Right ventricle myocardium inferior (tissue), 1 donor: ENCODE measurements around the gene MUC20. TPM values are rescaled to one million over a fixed set of nuclear protein-coding genes. Genes with fewer than 3 reads are reported as not detected.
"Not testable (repeated sequence)": the region's sequence is repeated elsewhere in the genome, so short reads cannot be mapped to it uniquely, and the experiment has no call there.

Experiments
- ATAC-seq: fragments of 200-7000 bp; cut with Tn5 transposase; one replicate; pipeline ENCODE4 v1.9.1; 2020; ENCODE audit warnings: mild to moderate bottlenecking, moderate library complexity
- DNase-seq: peaks from one replicate; pipeline ENCODE4 v3.0.0; 2021; ENCODE audit errors: missing footprints
- intact Hi-C: fragments of 100-400 bp; cut with DNase I; formaldehyde crosslinking; loops from one replicate; pipeline ENCODE4 v1.11.0; 2022
- total RNA-seq: library from RNA; stranded (reverse); fragmentation: NEBNext Ultra II Directional; extraction: Animal tissue kit (Norgen Biotek cat#: 25700); gene quantifications from one replicate; pipeline ENCODE4 v1.2.1, GENCODE V29; 2021
- donor health status: DM: no; HTN: yes; CAD: no; lungs with severe emphysema.

The MUC20 gene
- total RNA-seq, 1 donor from 2014 or later = 4.6 TPM

DNA sequence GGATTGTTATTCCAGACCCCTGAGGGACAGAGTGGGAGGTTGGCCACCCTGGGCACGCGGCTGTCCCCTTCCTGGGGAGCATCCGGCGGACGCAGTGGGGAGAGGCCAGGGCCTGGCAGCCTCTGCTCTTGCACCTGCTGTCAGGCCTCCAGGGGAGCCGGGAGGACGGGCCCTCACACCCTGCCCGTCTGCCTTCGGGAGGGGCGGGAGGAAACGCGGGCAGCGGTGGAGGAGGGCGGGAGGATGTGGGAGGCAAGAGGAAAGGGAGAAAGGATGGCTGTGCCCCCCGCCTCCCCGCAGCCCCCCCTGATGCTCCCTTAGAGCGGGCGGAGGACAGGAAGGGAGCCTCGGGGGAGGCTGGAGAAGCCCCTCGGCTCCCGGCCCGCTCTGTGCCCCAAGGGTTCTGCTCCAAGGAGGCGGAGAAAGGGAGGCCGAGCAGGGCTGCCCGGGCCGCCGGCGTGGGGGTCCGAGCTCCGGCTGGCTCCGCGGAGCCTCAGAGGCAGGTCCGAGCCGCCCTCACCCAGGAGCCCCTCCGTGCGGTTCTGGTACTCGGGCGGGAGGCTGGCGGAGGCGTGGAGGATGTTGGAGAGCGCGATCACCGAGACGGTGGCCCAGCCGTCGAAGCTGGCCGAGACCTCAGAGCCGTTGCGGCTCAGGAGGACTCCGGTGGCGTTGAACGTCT is 40.9 kb downstream of the MUC20 start:
- ATAC-seq (no peak), DNase-seq (no peak)
- intact Hi-C loops = no loop called here

DNA sequence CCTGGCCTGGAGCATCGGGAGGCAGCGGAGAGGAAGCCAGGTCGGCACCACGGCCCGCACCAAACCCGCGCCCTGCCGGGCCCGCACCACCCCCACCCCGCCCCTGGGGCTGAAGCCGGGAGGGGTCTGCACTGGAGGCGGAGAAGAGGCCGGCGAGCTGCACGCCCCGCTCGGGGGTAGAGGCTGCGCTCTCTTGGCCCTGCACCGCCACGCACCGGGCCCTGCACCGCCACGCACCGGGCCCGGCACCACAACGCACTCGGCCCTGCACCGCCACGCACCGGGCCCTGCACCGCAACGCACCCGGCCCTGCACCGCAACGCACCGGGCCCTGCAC is 41.4 kb downstream of the MUC20 start:
- ATAC-seq (no peak), DNase-seq (no peak)
- intact Hi-C loops = no loop called here

DNA sequence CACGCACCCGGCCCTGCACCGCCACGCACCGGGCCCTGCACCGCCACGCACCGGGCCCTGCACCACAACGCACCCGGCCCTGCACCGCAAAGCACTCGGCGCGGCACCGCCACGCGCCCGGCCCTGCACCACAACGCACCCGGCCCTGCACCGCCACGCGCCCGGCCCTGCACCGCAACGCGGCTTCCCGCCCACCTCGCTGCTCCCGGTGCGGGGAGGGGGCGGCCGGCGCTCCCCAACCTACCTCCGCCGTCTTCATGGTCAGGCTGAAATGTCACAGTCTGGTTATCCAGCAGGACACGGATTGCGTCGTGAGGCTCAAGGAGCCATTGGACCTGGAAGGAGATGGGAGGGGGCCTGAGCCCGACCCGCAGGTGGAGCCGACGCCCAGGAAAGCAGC is 41.8 kb downstream of the MUC20 start:
- intact Hi-C loops = no loop called here
- DNase-seq = no peak

DNA sequence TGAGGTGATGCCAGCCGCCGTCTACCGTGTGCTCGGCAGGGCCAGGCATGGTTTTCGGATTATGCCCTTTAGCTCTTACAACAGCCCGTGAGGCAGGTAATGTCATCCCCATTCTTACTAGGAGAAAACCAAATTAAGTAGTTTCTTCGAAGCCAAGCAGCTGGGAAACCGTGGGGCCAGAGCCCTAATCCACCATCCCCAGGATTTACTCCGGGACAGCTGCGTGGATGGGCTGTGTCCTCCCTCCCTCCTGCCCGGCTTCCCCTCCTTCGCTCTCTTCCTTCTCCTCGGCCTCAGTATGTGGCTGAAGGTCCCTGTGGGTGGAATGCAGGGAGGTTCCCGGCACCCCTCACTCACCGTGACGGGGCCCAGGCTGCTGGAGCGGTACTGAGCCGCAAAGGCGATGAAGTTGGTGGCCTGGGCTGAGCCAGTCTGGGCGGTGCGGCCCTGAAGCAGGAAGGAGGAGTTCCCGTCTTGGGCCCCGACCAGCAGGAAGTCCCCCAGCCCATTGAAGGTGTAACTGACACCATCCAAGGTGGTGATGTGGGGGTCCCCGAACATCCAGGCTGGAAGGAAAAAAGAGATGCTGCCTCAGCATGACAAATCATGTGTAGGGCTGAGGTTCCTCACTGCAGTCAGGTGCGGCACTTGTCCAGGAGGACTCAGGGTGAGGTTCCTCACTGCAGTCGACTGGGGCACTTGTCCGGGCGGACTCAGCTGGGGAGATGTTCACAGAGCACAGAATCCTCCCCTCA is 42.5 kb downstream of the MUC20 start:
- intact Hi-C loops = no loop called here
- DNase-seq (no peak), ATAC-seq (no peak)

More for the DNA sequence above, 41.8 kb downstream of the MUC20 start:
- no peak for ATAC-seq

DNA sequence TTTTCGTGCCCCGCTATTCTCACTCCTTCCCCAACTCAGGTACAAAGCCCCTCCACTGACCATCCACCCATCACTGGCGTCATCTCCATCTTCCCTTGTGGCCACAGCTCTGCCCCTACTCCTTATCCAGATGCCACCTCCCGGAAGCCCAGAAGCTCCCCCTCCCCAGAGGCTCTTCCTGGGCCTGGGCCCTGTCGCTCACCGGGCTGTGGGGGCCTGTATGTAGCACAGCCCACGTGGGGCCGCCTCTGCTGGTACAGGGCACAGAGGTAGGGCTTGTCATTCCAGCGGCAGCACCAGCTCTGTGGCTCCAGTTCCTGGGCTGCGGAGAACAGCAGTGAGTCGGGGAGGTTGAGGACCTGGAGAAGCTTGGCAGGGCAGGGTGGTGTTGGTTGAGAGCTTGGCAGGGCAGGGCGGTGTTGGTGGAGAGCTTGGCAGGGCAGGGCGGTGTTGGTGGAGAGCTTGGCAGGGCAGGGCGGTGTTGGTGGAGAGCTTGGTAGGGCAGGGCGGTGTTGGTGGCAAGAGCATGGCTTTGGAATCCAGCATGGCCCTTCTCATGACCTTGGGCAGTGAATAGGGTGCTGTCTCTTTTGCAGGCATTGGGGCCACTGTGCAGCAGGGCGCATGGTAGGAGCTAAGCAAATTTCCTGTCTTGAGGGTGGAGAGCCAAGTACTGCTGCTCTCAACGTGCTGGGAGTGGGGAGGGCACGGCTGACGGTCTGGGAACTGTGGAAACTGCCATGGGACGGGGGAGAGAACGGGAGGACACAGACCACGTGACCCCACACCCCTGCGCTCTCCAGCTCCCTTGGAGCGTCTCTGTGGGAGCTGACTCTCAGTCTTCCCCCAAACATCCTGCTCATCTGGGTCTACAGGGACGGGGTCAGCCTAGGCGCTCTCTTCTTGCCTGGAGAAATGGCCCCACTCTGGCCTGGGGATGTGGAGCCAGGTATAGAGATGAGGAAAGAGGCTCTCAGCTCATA is 43.4 kb downstream of the MUC20 start:
- DNase-seq = no peak
- intact Hi-C loops = no loop called here
- no peak for ATAC-seq

GRCh38 chr3:195764961-195765706 is 44.4 kb downstream of the MUC20 start:
- no peak for DNase-seq
- no peak for ATAC-seq
- intact Hi-C loops = no loop called here

- ATAC-seq (no peak), DNase-seq (no peak)
- intact Hi-C loops = no loop called here
Measured at GRCh38 chr3:195766671-195767070, 45.9 kb downstream of the MUC20 start.

DNA sequence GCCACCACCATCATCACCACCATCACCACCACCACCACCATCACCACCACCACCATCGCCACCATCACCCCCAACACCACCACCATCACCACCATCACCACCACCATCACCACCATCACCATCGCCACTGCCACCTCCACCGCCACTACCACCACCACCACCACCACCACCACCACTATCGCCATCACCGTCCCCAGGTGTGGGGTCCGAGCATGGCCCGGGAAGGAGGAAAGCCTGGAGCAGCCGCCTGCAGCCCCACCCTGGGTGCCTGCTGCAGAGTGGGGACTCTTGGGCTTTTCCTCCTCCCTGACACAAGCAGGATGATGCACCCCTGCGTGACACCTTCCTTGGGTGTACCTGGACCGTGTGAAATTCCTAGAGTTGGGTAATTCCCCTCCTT is 47.0 kb downstream of the MUC20 start:
- intact Hi-C loops = no loop called here
- DNase-seq (no peak), ATAC-seq (no peak)

DNA sequence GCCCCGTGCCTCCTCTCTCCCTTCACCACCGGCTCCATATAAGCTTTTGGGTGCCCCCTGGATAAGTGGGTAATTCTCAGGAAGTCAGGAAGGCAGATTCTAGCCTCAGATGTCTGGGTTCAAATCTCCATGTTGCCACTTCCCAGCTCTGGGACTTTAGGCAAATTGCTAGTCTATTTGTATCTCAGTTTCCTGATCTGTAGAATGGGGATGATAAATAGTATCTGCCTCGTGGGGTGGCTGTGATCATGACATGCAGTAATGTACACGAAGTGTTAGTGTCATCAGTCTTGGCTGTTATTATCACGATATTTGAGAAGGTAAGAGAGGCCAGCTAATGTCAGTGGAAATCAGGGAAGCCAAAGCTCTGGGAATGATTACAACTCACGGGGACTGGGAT is 47.6 kb downstream of the MUC20 start:
- intact Hi-C loops = no loop called here
- DNase-seq = no peak
- ATAC-seq = no peak

DNA sequence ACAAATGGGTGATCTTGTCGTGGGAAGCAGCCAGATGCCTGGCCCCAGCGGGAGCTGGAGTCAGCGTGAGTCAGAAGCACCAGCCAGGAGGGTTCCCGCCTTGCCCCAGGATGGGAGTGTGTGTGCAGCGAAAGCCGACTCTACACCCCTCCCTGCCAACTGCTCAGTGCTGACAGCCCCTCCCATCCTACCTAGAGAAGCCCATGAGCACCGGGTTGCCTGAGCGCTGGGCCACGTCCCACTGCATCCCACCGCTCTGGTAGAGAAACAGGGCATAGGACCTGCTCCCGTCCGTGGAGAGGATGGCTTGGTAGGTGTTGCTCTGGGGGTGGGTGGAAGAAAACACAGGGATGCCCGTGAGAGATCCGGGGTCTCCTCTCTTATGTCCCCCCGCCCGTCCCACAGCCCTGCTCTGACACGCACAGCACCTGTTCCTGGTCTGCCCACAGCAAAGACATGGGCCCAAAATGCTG is 48.1 kb downstream of the MUC20 start:
- DNase-seq = no peak
- no peak for ATAC-seq
- intact Hi-C loops = no loop called here

GRCh38 chr3:195769551-195769950 is 48.8 kb downstream of the MUC20 start:
- DNase-seq = no peak
- no peak for ATAC-seq
- intact Hi-C loops = no loop called here

DNA sequence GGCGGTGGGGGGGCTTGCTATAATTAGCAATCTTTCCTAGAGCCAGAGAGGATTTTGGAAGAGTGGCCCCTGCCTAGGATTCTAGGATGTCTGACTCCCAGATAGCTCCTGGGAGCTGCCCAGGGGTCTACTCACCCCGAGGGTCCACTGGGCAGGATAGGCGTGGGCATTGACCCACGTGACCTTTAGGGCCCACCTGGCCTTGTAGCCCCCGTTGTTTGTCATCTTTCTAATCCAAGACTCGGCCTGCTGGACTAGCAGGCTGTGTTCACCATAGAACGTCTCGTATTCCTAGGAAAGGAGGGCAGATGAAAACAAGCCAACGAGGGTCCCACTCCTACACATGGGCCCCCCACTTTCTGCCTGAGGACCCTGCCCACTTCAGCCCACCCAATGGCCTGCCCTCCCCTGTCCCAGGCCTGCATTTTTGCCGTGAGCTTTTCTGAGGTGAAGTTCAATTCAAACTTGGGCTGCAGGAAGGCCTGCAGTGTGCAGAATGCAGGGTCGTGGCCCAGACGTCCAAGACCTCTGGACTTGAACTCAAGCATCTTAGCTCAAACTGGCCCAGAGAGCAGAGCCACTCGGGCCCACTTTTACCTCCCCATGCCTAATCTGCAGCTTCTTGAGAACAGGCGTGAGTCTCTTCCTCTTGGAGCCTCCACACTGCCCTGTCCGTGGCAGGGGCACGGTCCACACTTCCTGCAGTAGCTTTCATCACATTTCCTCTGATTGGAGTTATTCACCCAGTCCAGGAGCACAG is 49.5 kb downstream of the MUC20 start:
- no peak for DNase-seq
- intact Hi-C loops = no loop called here
- no peak for ATAC-seq

GRCh38 chr3:195770841-195771645 is 50.3 kb downstream of the MUC20 start:
- ATAC-seq, DNase-seq, intact Hi-C loops: not testable (repeated sequence)

- no peak for ATAC-seq
- no peak for DNase-seq
- intact Hi-C loops = no loop called here
Measured at GRCh38 chr3:195771646-195772300, 51.0 kb downstream of the MUC20 start.

- DNase-seq = no peak
- ATAC-seq = no peak
- intact Hi-C loops = no loop called here
Measured at GRCh38 chr3:195773956-195774537, 53.3 kb downstream of the MUC20 start.

DNA sequence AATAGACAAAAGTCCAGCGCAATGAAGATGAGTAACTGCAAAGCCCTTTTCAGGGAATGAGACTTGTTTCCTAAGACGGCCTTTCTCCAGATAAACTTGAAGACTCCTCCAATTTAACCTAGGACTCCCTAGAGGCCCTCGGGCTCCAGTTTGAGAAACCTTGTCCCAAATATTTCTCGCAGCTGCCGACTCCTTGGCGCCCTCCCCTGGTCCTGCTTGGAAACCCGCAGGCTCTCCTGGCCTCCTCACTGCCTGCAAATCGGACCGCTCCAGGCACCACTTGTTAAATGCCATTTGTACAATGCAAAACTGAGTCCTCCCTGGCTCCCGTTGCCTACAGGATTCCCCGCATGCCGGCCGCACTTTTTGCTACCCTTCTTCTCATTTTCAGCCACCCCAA is 54.1 kb downstream of the MUC20 start:
- ATAC-seq = peak; percentile 80

More for the DNA sequence above, 54.1 kb downstream of the MUC20 start:
- intact Hi-C loops = no loop called here
- DNase-seq = no peak
